ENCODE results near the gene AP3S2.
"Not testable (repeated sequence)": the region's sequence is repeated elsewhere in the genome, so short reads cannot be mapped to it uniquely, and the experiment has no call there.

AP3S2 gene

GRCh38 chr15:89893696-89894447 lies at the start of gene AP3S2:
AP3S2 (minus strand) TSS chr15:89893994; CDS start chr15:89893949, 45 bp downstream.
- DNase-seq = peak; percentile 94
- H3K27ac Mint-ChIP-seq = peak within 1 kb of the TSS; percentile 98
- peaks cover 63% of the 10 kb centered on the region for H3K4me1 Mint-ChIP-seq (ENCODE audit: low read depth)
- peaks cover 21% of the 10 kb centered on the region for H3K36me3 Mint-ChIP-seq (ENCODE audit: low read depth)
- no peaks in the 10 kb centered on the region for H3K9me3 Mint-ChIP-seq
- no peaks in the 10 kb centered on the region for H3K27me3 Mint-ChIP-seq
- peak within 1 kb of the TSS; percentile 97 for H3K4me3 Mint-ChIP-seq

- peaks cover 6% of the 10 kb centered on the region for H3K27me3 Mint-ChIP-seq
- no peak overlapping the region for H3K4me3 Mint-ChIP-seq
- peaks cover 25% of the 10 kb centered on the region for H3K4me1 Mint-ChIP-seq (ENCODE audit: low read depth)
- DNase-seq = no peak
- H3K36me3 Mint-ChIP-seq (ENCODE audit: low read depth) = no peaks in the 10 kb centered on the region
- no peak overlapping the region for H3K27ac Mint-ChIP-seq
- no peaks in the 10 kb centered on the region for H3K9me3 Mint-ChIP-seq
Observed at GRCh38 chr15:89939910-89940309, 46.1 kb upstream of the AP3S2 start.

GRCh38 chr15:89939377-89939776 lies 45.6 kb upstream of the AP3S2 start:
- H3K27ac Mint-ChIP-seq, H3K9me3 Mint-ChIP-seq, H3K27me3 Mint-ChIP-seq: not testable (repeated sequence)

GRCh38 chr15:89937365-89938350 lies 43.9 kb upstream of the AP3S2 start:
- no peak overlapping the region for H3K27ac Mint-ChIP-seq
- H3K4me3 Mint-ChIP-seq = no peak overlapping the region
- H3K27me3 Mint-ChIP-seq = peaks cover 6% of the 10 kb centered on the region
- H3K36me3 Mint-ChIP-seq (ENCODE audit: low read depth) = no peaks in the 10 kb centered on the region
- H3K4me1 Mint-ChIP-seq (ENCODE audit: low read depth) = peaks cover 25% of the 10 kb centered on the region
- H3K9me3 Mint-ChIP-seq = no peaks in the 10 kb centered on the region
- DNase-seq = no peak

More at GRCh38 chr15:89939377-89939776, 45.6 kb upstream of the AP3S2 start:
- not testable (repeated sequence) for DNase-seq; H3K36me3 Mint-ChIP-seq (ENCODE audit: low read depth); H3K4me3 Mint-ChIP-seq
- peaks cover 25% of the 10 kb centered on the region for H3K4me1 Mint-ChIP-seq (ENCODE audit: low read depth)

GRCh38 chr15:89936786-89937265 lies 43.0 kb upstream of the AP3S2 start:
- peaks cover 25% of the 10 kb centered on the region for H3K4me1 Mint-ChIP-seq (ENCODE audit: low read depth)
- H3K27ac Mint-ChIP-seq = no peak overlapping the region
- no peak overlapping the region for H3K4me3 Mint-ChIP-seq
- no peaks in the 10 kb centered on the region for H3K36me3 Mint-ChIP-seq (ENCODE audit: low read depth)
- DNase-seq = no peak
- no peaks in the 10 kb centered on the region for H3K9me3 Mint-ChIP-seq
- H3K27me3 Mint-ChIP-seq = peaks cover 6% of the 10 kb centered on the region

GRCh38 chr15:89936051-89936785 lies 42.4 kb upstream of the AP3S2 start:
- H3K9me3 Mint-ChIP-seq = no peaks in the 10 kb centered on the region
- DNase-seq = no peak
- H3K4me3 Mint-ChIP-seq = no peak overlapping the region
- peaks cover 6% of the 10 kb centered on the region for H3K27me3 Mint-ChIP-seq
- no peak overlapping the region for H3K27ac Mint-ChIP-seq
- H3K4me1 Mint-ChIP-seq (ENCODE audit: low read depth) = peaks cover 25% of the 10 kb centered on the region
- H3K36me3 Mint-ChIP-seq (ENCODE audit: low read depth) = no peaks in the 10 kb centered on the region

GRCh38 chr15:89932880-89933279 lies 39.1 kb upstream of the AP3S2 start:
- H3K4me1 Mint-ChIP-seq (ENCODE audit: low read depth) = peaks cover 22% of the 10 kb centered on the region
- H3K4me3 Mint-ChIP-seq = no peak overlapping the region
- no peaks in the 10 kb centered on the region for H3K9me3 Mint-ChIP-seq
- H3K27ac Mint-ChIP-seq = no peak overlapping the region
- no peak for DNase-seq
- peaks cover under 1% of the 10 kb centered on the region for H3K27me3 Mint-ChIP-seq
- H3K36me3 Mint-ChIP-seq (ENCODE audit: low read depth) = no peaks in the 10 kb centered on the region

GRCh38 chr15:89928421-89928820 lies 34.6 kb upstream of the AP3S2 start:
- Mint-ChIP-seq H3K27me3 (no peaks in the 10 kb centered on the region), H3K36me3 (ENCODE audit: low read depth) (no peaks in the 10 kb centered on the region), H3K4me3 (no peak overlapping the region), H3K9me3 (no peaks in the 10 kb centered on the region), H3K4me1 (ENCODE audit: low read depth) (no peaks in the 10 kb centered on the region), H3K27ac (no peak overlapping the region)
- no peak for DNase-seq

GRCh38 chr15:89926158-89926557 lies 32.4 kb upstream of the AP3S2 start:
- H3K36me3 Mint-ChIP-seq (ENCODE audit: low read depth) = no peaks in the 10 kb centered on the region
- no peak overlapping the region for H3K4me3 Mint-ChIP-seq

GRCh38 chr15:89917442-89918101 lies 23.8 kb upstream of the AP3S2 start:
- no peak for DNase-seq
- Mint-ChIP-seq H3K27me3 (peaks cover 14% of the 10 kb centered on the region), H3K36me3 (ENCODE audit: low read depth) (no peaks in the 10 kb centered on the region)

More at GRCh38 chr15:89926158-89926557, 32.4 kb upstream of the AP3S2 start:
- H3K9me3 Mint-ChIP-seq = no peaks in the 10 kb centered on the region
- no peaks in the 10 kb centered on the region for H3K27me3 Mint-ChIP-seq
- DNase-seq = no peak
- H3K4me1 Mint-ChIP-seq (ENCODE audit: low read depth) = no peaks in the 10 kb centered on the region
- H3K27ac Mint-ChIP-seq = no peak overlapping the region

GRCh38 chr15:89916660-89917059 lies 22.9 kb upstream of the AP3S2 start:
- no peak for DNase-seq
- H3K4me1 Mint-ChIP-seq (ENCODE audit: low read depth) = peaks cover 2% of the 10 kb centered on the region

More at GRCh38 chr15:89917442-89918101, 23.8 kb upstream of the AP3S2 start:
- no peak overlapping the region for H3K27ac Mint-ChIP-seq
- H3K4me1 Mint-ChIP-seq (ENCODE audit: low read depth) = peaks cover 2% of the 10 kb centered on the region
- no peak overlapping the region for H3K4me3 Mint-ChIP-seq
- H3K9me3 Mint-ChIP-seq = no peaks in the 10 kb centered on the region

GRCh38 chr15:89912674-89913396 lies 19.0 kb upstream of the AP3S2 start, which contains the start of gene ARPIN:
ARPIN (minus strand) TSS chr15:89912952; CDS start chr15:89912835, 117 bp downstream.
- no peaks in the 10 kb centered on the region for H3K36me3 Mint-ChIP-seq (ENCODE audit: low read depth)
- H3K27ac Mint-ChIP-seq = no peak within 1 kb of the TSS
- peaks cover 2% of the 10 kb centered on the region for H3K4me1 Mint-ChIP-seq (ENCODE audit: low read depth)
- H3K27me3 Mint-ChIP-seq = peaks cover 34% of the 10 kb centered on the region
- no peaks in the 10 kb centered on the region for H3K9me3 Mint-ChIP-seq
- peak; percentile 44 for DNase-seq
- peak within 1 kb of the TSS; percentile 42 for H3K4me3 Mint-ChIP-seq

More at GRCh38 chr15:89916660-89917059, 22.9 kb upstream of the AP3S2 start:
- Mint-ChIP-seq H3K27ac (no peak overlapping the region), H3K27me3 (peaks cover 21% of the 10 kb centered on the region), H3K36me3 (ENCODE audit: low read depth) (no peaks in the 10 kb centered on the region), H3K9me3 (no peaks in the 10 kb centered on the region), H3K4me3 (no peak overlapping the region)

- Mint-ChIP-seq H3K4me1 (ENCODE audit: low read depth) (peaks cover 2% of the 10 kb centered on the region), H3K27me3 (peaks cover 34% of the 10 kb centered on the region)
- no peak for DNase-seq
Observed at GRCh38 chr15:89912145-89912673, 18.4 kb upstream of the AP3S2 start.

More at GRCh38 chr15:89912145-89912673, 18.4 kb upstream of the AP3S2 start:
- Mint-ChIP-seq H3K4me3 (peak overlapping the region; percentile 42), H3K36me3 (ENCODE audit: low read depth) (no peaks in the 10 kb centered on the region), H3K9me3 (no peaks in the 10 kb centered on the region), H3K27ac (no peak overlapping the region)

All from activated T-cell treated with anti-CD3 and anti-CD28 coated beads, Interleukin-2, amount 50 U/mL, for 24 hours (primary cell).